Colonic mucosa (tissue), 4 donors: Measurements from ENCODE around the gene KBTBD2. TPM values are rescaled to one million over a fixed set of nuclear protein-coding genes. Genes with fewer than 3 reads are reported as not detected.

Experiments used
- DNase-seq: peaks from one replicate; pipeline ENCODE4 v3.0.0-alpha.2; 2020
- H3K27ac ChIP-seq: fragments of 200-600 bp; one replicate; pipeline ENCODE4 v1.8.0; 2021
- H3K27me3 ChIP-seq: fragments of 200-600 bp; one replicate; pipeline ENCODE4 v1.8.0; 2021
- H3K36me3 ChIP-seq: fragments of 200-600 bp; one replicate; pipeline ENCODE4 v1.8.0; 2021
- H3K4me1 ChIP-seq: fragments of 200-600 bp; one replicate; pipeline ENCODE4 v1.8.0; 2021; ENCODE audit warnings: mild to moderate bottlenecking
- H3K4me3 ChIP-seq: fragments of 200-600 bp; one replicate; pipeline ENCODE4 v1.8.0; 2021
- H3K9ac ChIP-seq, 2 donors: one replicate each; pipeline ENCODE4 v1.7.0; 2013; ENCODE audit warnings: control low read depth in 2 of 2, low read depth in 2 of 2, low read length in 2 of 2
- H3K9me3 ChIP-seq: fragments of 200-600 bp; one replicate; pipeline ENCODE4 v1.8.0; 2021
- CTCF ChIP-seq: fragments of 200-600 bp; IDR thresholded peaks from one replicate; pipeline ENCODE4 v1.8.0; 2022; ENCODE audit warnings: antibody characterized with exemption, mild to moderate bottlenecking
- intact Hi-C: fragments of 100-400 bp; cut with DNase I; formaldehyde crosslinking; loops from one replicate; pipeline ENCODE4 v1.14.1; 2022
- total RNA-seq, 2 donors: library from RNA; stranded (reverse); fragmentation: NEBNext Ultra II Directional in 1 of 2; extraction: Animal tissue kit (Norgen Biotek cat#: 25700) in 1 of 2; gene quantifications; one replicate each; pipeline ENCODE4 v1.2.1, GENCODE V29; 2021
- donor health status: healthy.
- donor health status: DM: no; HTN: no; CAD: no.
- donor health status: DM: no; HTN: no; CAD: no.

Gene KBTBD2
- total RNA-seq = 10 to 100 TPM; 18.2 to 33.0 TPM

- peak within 1 kb of the TSS; percentile 54 for H3K4me3 ChIP-seq
- H3K4me1 ChIP-seq = peaks cover 6% of the 10 kb centered on the region
- no peaks in the 10 kb centered on the region for H3K27me3 ChIP-seq
- peak within 1 kb of the TSS; percentile 99 for H3K27ac ChIP-seq
- intact Hi-C loops = no loop called here
- H3K36me3 ChIP-seq = no peaks in the 10 kb centered on the region
- H3K9ac ChIP-seq = peak within 1 kb of the TSS; percentile 95 to 97
- DNase-seq = peak; percentile 78
- no peak for TF ChIP-seq CTCF
- no peaks in the 10 kb centered on the region for H3K9me3 ChIP-seq
These were observed at the start of gene KBTBD2 for GRCh38 chr7:32891043-32891799. KBTBD2 (minus strand) TSS chr7:32891760; CDS start chr7:32879604, 12,156 bp downstream.

- TF ChIP-seq CTCF = no peak
- no peak for DNase-seq
- no peaks in the 10 kb centered on the region for H3K9me3 ChIP-seq
- H3K4me1 ChIP-seq = no peaks in the 10 kb centered on the region
- peak overlapping the region; percentile 87 for H3K4me3 ChIP-seq
- peak overlapping the region; percentile 98 for H3K27ac ChIP-seq
- no peaks in the 10 kb centered on the region for H3K36me3 ChIP-seq
- peak overlapping the region; percentile 35 to 66 for H3K9ac ChIP-seq
- intact Hi-C loops = loop anchor here (5.0 kb wide), 1 partner anchor 94 kb away; no protein-coding TSS in a partner anchor
- H3K27me3 ChIP-seq = no peaks in the 10 kb centered on the region
These were observed 49.6 kb upstream of the KBTBD2 start for GRCh38 chr7:32941181-32941580.

GRCh38 chr7:32937344-32938174, 46.0 kb upstream of the KBTBD2 start:
- Histone ChIP-seq H3K4me1 (no peaks in the 10 kb centered on the region), H3K27me3 (no peaks in the 10 kb centered on the region), H3K36me3 (no peaks in the 10 kb centered on the region), H3K9me3 (no peaks in the 10 kb centered on the region), H3K9ac (no peak overlapping the region), H3K27ac (no peak overlapping the region), H3K4me3 (no peak overlapping the region)
- TF ChIP-seq CTCF = no peak
- intact Hi-C loops = loop anchor here (5.0 kb wide), 1 partner anchor 40 kb away; no protein-coding TSS in a partner anchor
- DNase-seq = peak; percentile 42

GRCh38 chr7:32936689-32937088, 45.1 kb upstream of the KBTBD2 start:
- intact Hi-C loops = loop anchor here (5.0 kb wide), 1 partner anchor 39 kb away; no protein-coding TSS in a partner anchor
- no peak overlapping the region for H3K9ac ChIP-seq
- no peak for DNase-seq
- H3K36me3 ChIP-seq = no peaks in the 10 kb centered on the region
- H3K27me3 ChIP-seq = no peaks in the 10 kb centered on the region
- TF ChIP-seq CTCF = no peak
- no peak overlapping the region for H3K4me3 ChIP-seq
- H3K4me1 ChIP-seq = no peaks in the 10 kb centered on the region
- no peaks in the 10 kb centered on the region for H3K9me3 ChIP-seq
- no peak overlapping the region for H3K27ac ChIP-seq

- Histone ChIP-seq H3K27me3 (no peaks in the 10 kb centered on the region), H3K27ac (no peak overlapping the region), H3K9ac (no peak overlapping the region), H3K4me1 (no peaks in the 10 kb centered on the region), H3K4me3 (no peak overlapping the region), H3K9me3 (no peaks in the 10 kb centered on the region), H3K36me3 (no peaks in the 10 kb centered on the region)
- DNase-seq = no peak
- no peak for TF ChIP-seq CTCF
- intact Hi-C loops = loop anchor here (5.0 kb wide), 1 partner anchor 38 kb away; no protein-coding TSS in a partner anchor
These were observed 44.0 kb upstream of the KBTBD2 start for GRCh38 chr7:32935558-32935957.
